Fibroblast of pulmonary artery (primary cell): ENCODE results near the gene PLXND1.

ENCODE experiments used
- DNase-seq: peaks from one replicate; pipeline ENCODE4 v3.0.0-alpha.2; 2010; ENCODE audit warnings: low read depth
- H3K4me3 ChIP-seq: replicated peaks from 2 replicates; pipeline ENCODE4 v1.5.1; 2011; ENCODE audit warnings: low read depth, mild to moderate bottlenecking, control low read depth, low read length, moderate library complexity
- CTCF ChIP-seq: IDR thresholded peaks from 2 replicates; pipeline ENCODE4 v1.5.1; 2011; ENCODE audit warnings: mild to moderate bottlenecking, control low read depth, low read length, inconsistent platforms; ENCODE audit errors: missing control alignments

The PLXND1 gene

GRCh38 chr3:129571605-129572547 is 34.6 kb downstream of the PLXND1 start:
- no peak for TF ChIP-seq CTCF
- no peak overlapping the region for H3K4me3 ChIP-seq
- no peak for DNase-seq

- no peak overlapping the region for H3K4me3 ChIP-seq
- no peak for TF ChIP-seq CTCF
- no peak for DNase-seq
Measured at GRCh38 chr3:129569856-129570255, 36.6 kb downstream of the PLXND1 start.

- TF ChIP-seq CTCF: no peak
- H3K4me3 ChIP-seq: no peak overlapping the region
- DNase-seq: no peak
Measured at GRCh38 chr3:129567939-129568338, 38.5 kb downstream of the PLXND1 start.

- TF ChIP-seq CTCF: no peak
- no peak for DNase-seq
- H3K4me3 ChIP-seq: no peak overlapping the region
Measured at GRCh38 chr3:129567176-129567705, 39.2 kb downstream of the PLXND1 start.

- no peak for TF ChIP-seq CTCF
- H3K4me3 ChIP-seq: no peak overlapping the region
- DNase-seq: no peak
Measured at GRCh38 chr3:129565902-129566301, 40.6 kb downstream of the PLXND1 start.

GRCh38 chr3:129564981-129565644 is 41.4 kb downstream of the PLXND1 start:
- H3K4me3 ChIP-seq: no peak overlapping the region
- TF ChIP-seq CTCF: no peak
- no peak for DNase-seq
